ENCODE data around the gene PBX3.

DNA sequence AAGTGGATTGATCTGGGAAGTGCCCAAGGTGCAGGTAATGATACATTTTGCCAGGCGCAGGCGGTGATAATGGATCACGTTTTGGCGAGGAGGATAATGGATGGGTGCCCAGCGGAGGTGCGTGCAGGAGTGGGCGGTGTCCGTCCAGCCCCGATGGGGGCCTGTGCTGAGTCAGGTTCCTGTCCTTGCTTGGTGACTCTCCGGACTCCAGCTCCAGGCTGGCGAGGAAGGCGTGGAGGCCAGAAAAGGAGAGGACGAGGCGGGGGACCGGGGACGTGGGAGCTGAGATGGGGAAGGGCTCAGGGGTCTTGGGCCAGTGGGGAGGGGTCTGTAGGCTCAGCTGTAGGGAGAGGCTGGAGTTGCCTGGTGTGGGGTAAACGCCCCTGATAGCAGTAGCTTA lies 268.3 kb downstream of the PBX3 start:
- TF ChIP-seq ETV6 (CRISPR knock-in tag; conservative IDR thresholded peaks at IDR 0.05) (no peak), ZNF138 (CRISPR knock-in tag; IDR thresholded peaks at IDR 0.05; ENCODE audit: low read depth) (no peak), ZNF24 (IDR thresholded peaks at IDR 0.05) (no peak), CBX2 (IDR thresholded peaks at IDR 0.05; ENCODE audit: low read depth, low read length) (no peak), CBX2 (CRISPR knock-in tag; IDR thresholded peaks at IDR 0.05; ENCODE audit: low read depth) (no peak), CREB1 (IDR thresholded peaks at IDR 0.05) (no peak), CREB1 (CRISPR knock-in tag; IDR thresholded peaks at IDR 0.05) (no peak), ZNF674 (CRISPR knock-in tag; IDR thresholded peaks at IDR 0.05; ENCODE audit: low read depth) (no peak)
- TF ChIP-seq, protein P1, sequence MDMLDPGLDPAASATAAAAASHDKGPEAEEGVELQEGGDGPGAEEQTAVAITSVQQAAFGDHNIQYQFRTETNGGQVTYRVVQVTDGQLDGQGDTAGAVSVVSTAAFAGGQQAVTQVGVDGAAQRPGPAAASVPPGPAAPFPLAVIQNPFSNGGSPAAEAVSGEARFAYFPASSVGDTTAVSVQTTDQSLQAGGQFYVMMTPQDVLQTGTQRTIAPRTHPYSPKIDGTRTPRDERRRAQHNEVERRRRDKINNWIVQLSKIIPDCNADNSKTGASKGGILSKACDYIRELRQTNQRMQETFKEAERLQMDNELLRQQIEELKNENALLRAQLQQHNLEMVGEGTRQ (IDR thresholded peaks at IDR 0.05; ENCODE audit: low read depth, low read length) = no peak
- TF ChIP-seq, protein P1 (CRISPR knock-in tag; IDR thresholded peaks at IDR 0.05; ENCODE audit: borderline replicate concordance) = no peak
- TF ChIP-seq, protein P2, sequence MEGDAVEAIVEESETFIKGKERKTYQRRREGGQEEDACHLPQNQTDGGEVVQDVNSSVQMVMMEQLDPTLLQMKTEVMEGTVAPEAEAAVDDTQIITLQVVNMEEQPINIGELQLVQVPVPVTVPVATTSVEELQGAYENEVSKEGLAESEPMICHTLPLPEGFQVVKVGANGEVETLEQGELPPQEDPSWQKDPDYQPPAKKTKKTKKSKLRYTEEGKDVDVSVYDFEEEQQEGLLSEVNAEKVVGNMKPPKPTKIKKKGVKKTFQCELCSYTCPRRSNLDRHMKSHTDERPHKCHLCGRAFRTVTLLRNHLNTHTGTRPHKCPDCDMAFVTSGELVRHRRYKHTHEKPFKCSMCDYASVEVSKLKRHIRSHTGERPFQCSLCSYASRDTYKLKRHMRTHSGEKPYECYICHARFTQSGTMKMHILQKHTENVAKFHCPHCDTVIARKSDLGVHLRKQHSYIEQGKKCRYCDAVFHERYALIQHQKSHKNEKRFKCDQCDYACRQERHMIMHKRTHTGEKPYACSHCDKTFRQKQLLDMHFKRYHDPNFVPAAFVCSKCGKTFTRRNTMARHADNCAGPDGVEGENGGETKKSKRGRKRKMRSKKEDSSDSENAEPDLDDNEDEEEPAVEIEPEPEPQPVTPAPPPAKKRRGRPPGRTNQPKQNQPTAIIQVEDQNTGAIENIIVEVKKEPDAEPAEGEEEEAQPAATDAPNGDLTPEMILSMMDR (CRISPR knock-in tag; IDR thresholded peaks at IDR 0.05) = no peak
- TF ChIP-seq, protein P3, sequence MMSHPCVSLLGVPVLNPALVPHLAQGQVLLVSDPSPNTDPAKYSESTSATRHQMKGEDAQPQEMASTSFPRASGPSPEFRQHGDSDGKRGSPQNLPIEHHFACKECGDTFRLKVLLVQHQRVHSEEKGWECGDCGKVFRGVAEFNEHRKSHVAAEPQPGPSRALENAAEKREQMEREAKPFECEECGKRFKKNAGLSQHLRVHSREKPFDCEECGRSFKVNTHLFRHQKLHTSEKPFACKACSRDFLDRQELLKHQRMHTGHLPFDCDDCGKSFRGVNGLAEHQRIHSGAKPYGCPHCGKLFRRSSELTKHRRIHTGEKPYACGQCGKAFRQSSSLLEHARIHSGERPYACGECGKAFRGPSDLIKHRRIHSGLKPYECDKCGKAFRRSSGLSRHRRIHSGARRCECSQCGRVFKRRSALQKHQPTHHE (CRISPR knock-in tag; IDR thresholded peaks at IDR 0.05; ENCODE audit: borderline replicate concordance) = no peak
- TF ChIP-seq, protein P4, sequence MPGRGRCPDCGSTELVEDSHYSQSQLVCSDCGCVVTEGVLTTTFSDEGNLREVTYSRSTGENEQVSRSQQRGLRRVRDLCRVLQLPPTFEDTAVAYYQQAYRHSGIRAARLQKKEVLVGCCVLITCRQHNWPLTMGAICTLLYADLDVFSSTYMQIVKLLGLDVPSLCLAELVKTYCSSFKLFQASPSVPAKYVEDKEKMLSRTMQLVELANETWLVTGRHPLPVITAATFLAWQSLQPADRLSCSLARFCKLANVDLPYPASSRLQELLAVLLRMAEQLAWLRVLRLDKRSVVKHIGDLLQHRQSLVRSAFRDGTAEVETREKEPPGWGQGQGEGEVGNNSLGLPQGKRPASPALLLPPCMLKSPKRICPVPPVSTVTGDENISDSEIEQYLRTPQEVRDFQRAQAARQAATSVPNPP (CRISPR knock-in tag; IDR thresholded peaks at IDR 0.05) = no peak
- TF ChIP-seq, protein P5, sequence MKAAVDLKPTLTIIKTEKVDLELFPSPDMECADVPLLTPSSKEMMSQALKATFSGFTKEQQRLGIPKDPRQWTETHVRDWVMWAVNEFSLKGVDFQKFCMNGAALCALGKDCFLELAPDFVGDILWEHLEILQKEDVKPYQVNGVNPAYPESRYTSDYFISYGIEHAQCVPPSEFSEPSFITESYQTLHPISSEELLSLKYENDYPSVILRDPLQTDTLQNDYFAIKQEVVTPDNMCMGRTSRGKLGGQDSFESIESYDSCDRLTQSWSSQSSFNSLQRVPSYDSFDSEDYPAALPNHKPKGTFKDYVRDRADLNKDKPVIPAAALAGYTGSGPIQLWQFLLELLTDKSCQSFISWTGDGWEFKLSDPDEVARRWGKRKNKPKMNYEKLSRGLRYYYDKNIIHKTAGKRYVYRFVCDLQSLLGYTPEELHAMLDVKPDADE (CRISPR knock-in tag; IDR thresholded peaks at IDR 0.05) = no peak

All from HepG2 (cell line).